ENCODE results near the gene CBFB.
"Not testable (repeated sequence)": the region's sequence is repeated elsewhere in the genome, so short reads cannot be mapped to it uniquely, and the experiment has no call there.

CBFB gene

GRCh38 chr16:67100569-67101310 lies 71.8 kb downstream of the CBFB start:
- no peak for DNase-seq

- DNase-seq = no peak
Observed at GRCh38 chr16:67101311-67102082, 72.5 kb downstream of the CBFB start.

- DNase-seq = no peak
Observed at GRCh38 chr16:67104061-67104460, 75.1 kb downstream of the CBFB start.

- DNase-seq = no peak
Observed at GRCh38 chr16:67104845-67105244, 75.9 kb downstream of the CBFB start.

GRCh38 chr16:67105246-67105645 lies 76.3 kb downstream of the CBFB start:
- no peak for DNase-seq

GRCh38 chr16:67105881-67106280 lies 76.9 kb downstream of the CBFB start:
- DNase-seq = no peak

GRCh38 chr16:67108489-67108888 lies 79.5 kb downstream of the CBFB start:
- no peak for DNase-seq

GRCh38 chr16:67108931-67109406 lies 80.0 kb downstream of the CBFB start:
- no peak for DNase-seq

- DNase-seq = peak; percentile 95
Observed at GRCh38 chr16:67109407-67110135, 80.6 kb downstream of the CBFB start, which contains the start of gene PHAF1. PHAF1 (plus strand) TSS chr16:67109941; CDS start chr16:67110176, 235 bp downstream.

GRCh38 chr16:67111951-67112444 lies 83.0 kb downstream of the CBFB start:
- DNase-seq = no peak

- DNase-seq = no peak
Observed at GRCh38 chr16:67112591-67113399, 83.8 kb downstream of the CBFB start.

- DNase-seq = no peak
Observed at GRCh38 chr16:67114793-67115192, 85.8 kb downstream of the CBFB start.

GRCh38 chr16:67115639-67116038 lies 86.7 kb downstream of the CBFB start:
- no peak for DNase-seq

- DNase-seq = no peak
Observed at GRCh38 chr16:67116388-67117311, 87.7 kb downstream of the CBFB start.

- no peak for DNase-seq
Observed at GRCh38 chr16:67117716-67118115, 88.8 kb downstream of the CBFB start.

GRCh38 chr16:67120025-67120424 lies 91.1 kb downstream of the CBFB start:
- no peak for DNase-seq

GRCh38 chr16:67122799-67123198 lies 93.8 kb downstream of the CBFB start:
- DNase-seq = not testable (repeated sequence)

GRCh38 chr16:67128417-67128816 lies 99.5 kb downstream of the CBFB start:
- no peak for DNase-seq

- DNase-seq = no peak
Observed at GRCh38 chr16:67128887-67129286, 99.9 kb downstream of the CBFB start.

- DNase-seq = no peak
Observed at GRCh38 chr16:67129422-67129821, 100.5 kb downstream of the CBFB start.

- no peak for DNase-seq
Observed at GRCh38 chr16:67137605-67138004, 108.7 kb downstream of the CBFB start.

Measured in effector CD4-positive, alpha-beta T cell (primary cell).